KOPT-K1 (cell line): ENCODE measurements around the gene PRKG1.

ENCODE experiments used
- H3K27ac ChIP-seq: fragments of 200-600 bp; sonication (generic); 2 replicates; pipeline ENCODE4 v1.5.1; 2016; ENCODE audit warnings: antibody characterized with exemption, mild to moderate bottlenecking, low read depth, low read length; ENCODE audit not compliant: poor library complexity, severe bottlenecking
- H3K36me3 ChIP-seq: fragments of 200-600 bp; sonication (generic); 2 replicates; pipeline ENCODE4 v1.5.1; 2017; ENCODE audit warnings: antibody characterized with exemption, mild to moderate bottlenecking, low read length, moderate library complexity; ENCODE audit not compliant: insufficient read depth
- H3K9me3 ChIP-seq: fragments of 200-600 bp; sonication (generic); 2 replicates; pipeline ENCODE4 v1.5.1; 2017; ENCODE audit warnings: antibody characterized with exemption, low read length, mild to moderate bottlenecking; ENCODE audit not compliant: insufficient read depth, poor library complexity, severe bottlenecking

The PRKG1 gene

GRCh38 chr10:51233337-51234100, 159.2 kb downstream of the PRKG1 start:
- no peaks in the 10 kb centered on the region for H3K9me3 ChIP-seq
- H3K36me3 ChIP-seq: no peaks in the 10 kb centered on the region
- H3K27ac ChIP-seq: no peak overlapping the region

GRCh38 chr10:51235865-51236264, 161.6 kb downstream of the PRKG1 start:
- no peak overlapping the region for H3K27ac ChIP-seq
- H3K9me3 ChIP-seq: no peaks in the 10 kb centered on the region
- H3K36me3 ChIP-seq: no peaks in the 10 kb centered on the region

GRCh38 chr10:51239006-51239405, 164.7 kb downstream of the PRKG1 start:
- Histone ChIP-seq H3K27ac (no peak overlapping the region), H3K36me3 (no peaks in the 10 kb centered on the region), H3K9me3 (no peaks in the 10 kb centered on the region)

GRCh38 chr10:51241461-51241860, 167.2 kb downstream of the PRKG1 start:
- no peaks in the 10 kb centered on the region for H3K9me3 ChIP-seq
- no peak overlapping the region for H3K27ac ChIP-seq
- no peaks in the 10 kb centered on the region for H3K36me3 ChIP-seq

GRCh38 chr10:51242393-51242792, 168.1 kb downstream of the PRKG1 start:
- Histone ChIP-seq H3K36me3 (no peaks in the 10 kb centered on the region), H3K9me3 (no peaks in the 10 kb centered on the region), H3K27ac (no peak overlapping the region)

- Histone ChIP-seq H3K36me3 (no peaks in the 10 kb centered on the region), H3K27ac (no peak overlapping the region), H3K9me3 (no peaks in the 10 kb centered on the region)
These were observed 170.0 kb downstream of the PRKG1 start for GRCh38 chr10:51244309-51244708.

GRCh38 chr10:51244748-51245490, 170.6 kb downstream of the PRKG1 start:
- Histone ChIP-seq H3K27ac (no peak overlapping the region), H3K9me3 (no peaks in the 10 kb centered on the region), H3K36me3 (no peaks in the 10 kb centered on the region)

GRCh38 chr10:51246156-51246555, 171.9 kb downstream of the PRKG1 start:
- Histone ChIP-seq H3K36me3 (no peaks in the 10 kb centered on the region), H3K27ac (no peak overlapping the region), H3K9me3 (no peaks in the 10 kb centered on the region)

GRCh38 chr10:51250278-51250920, 176.1 kb downstream of the PRKG1 start:
- Histone ChIP-seq H3K36me3 (no peaks in the 10 kb centered on the region), H3K9me3 (no peaks in the 10 kb centered on the region), H3K27ac (no peak overlapping the region)

- Histone ChIP-seq H3K27ac (no peak overlapping the region), H3K36me3 (no peaks in the 10 kb centered on the region), H3K9me3 (no peaks in the 10 kb centered on the region)
These were observed 176.8 kb downstream of the PRKG1 start for GRCh38 chr10:51251110-51251509.

- no peak overlapping the region for H3K27ac ChIP-seq
- H3K9me3 ChIP-seq: no peaks in the 10 kb centered on the region
- H3K36me3 ChIP-seq: no peaks in the 10 kb centered on the region
These were observed 181.1 kb downstream of the PRKG1 start for GRCh38 chr10:51255381-51255780.

- Histone ChIP-seq H3K9me3 (no peaks in the 10 kb centered on the region), H3K27ac (no peak overlapping the region), H3K36me3 (no peaks in the 10 kb centered on the region)
These were observed 183.4 kb downstream of the PRKG1 start for GRCh38 chr10:51257511-51258248.

- Histone ChIP-seq H3K36me3 (no peaks in the 10 kb centered on the region), H3K27ac (no peak overlapping the region), H3K9me3 (no peaks in the 10 kb centered on the region)
These were observed 186.1 kb downstream of the PRKG1 start for GRCh38 chr10:51260376-51260775.

GRCh38 chr10:51266496-51266895, 192.2 kb downstream of the PRKG1 start:
- Histone ChIP-seq H3K27ac (no peak overlapping the region), H3K36me3 (no peaks in the 10 kb centered on the region), H3K9me3 (no peaks in the 10 kb centered on the region)
